Measurements from ENCODE around the gene NADK2. TPM values are rescaled to one million over a fixed set of nuclear protein-coding genes. Genes with fewer than 3 reads are reported as not detected.
A peak's percentile ranks its signal among the peaks of the same experiment; 100 is the strongest.

Gene NADK2
- total and polyA plus RNA-seq, 9 of the 15 experiments (the other 6 are each of a cell fraction or from before 2014, with no cell fraction given) = 10.6 to 41.0 (median 24.0) TPM

- TF ChIP-seq ZBTB40 (IDR thresholded peaks at IDR 0.05) = peak; percentile 40; the same call in 1 of the 2 replicates
- TF ChIP-seq ZBTB40 (CRISPR knock-in tag; IDR thresholded peaks at IDR 0.05) = peak; percentile 60; the same call in 1 of the 2 replicates
- TF ChIP-seq AFF1 (IDR thresholded peaks at IDR 0.05; ENCODE audit: low read depth in 1 of 2, partially characterized antibody in 2 of 2) = peak; percentile 47 to 60
- TF ChIP-seq PRMT5 (CRISPR knock-in tag; IDR thresholded peaks at IDR 0.05) = no peak; the same call in 1 of the 2 replicates
- no peak for TF ChIP-seq WHSC1 (IDR thresholded peaks at IDR 0.05; ENCODE audit: low read length)
- peak; percentile 50; the same call in 1 of the 2 replicates for TF ChIP-seq MYBL2 (IDR thresholded peaks at IDR 0.05; ENCODE audit: low read depth)
- TF ChIP-seq MYBL2 (CRISPR knock-in tag; IDR thresholded peaks at IDR 0.05; ENCODE audit: borderline replicate concordance) = no peak
- peak; percentile 72 for TF ChIP-seq PCBP1 (IDR thresholded peaks at IDR 0.05; ENCODE audit: low read depth, low read length, poor library complexity, severe bottlenecking)
- no peak for TF ChIP-seq THRA (IDR thresholded peaks at IDR 0.05)
Measured at GRCh38 chr5:36241631-36242533, at the start of gene NADK2 (continued).

All from K562 (cell line).